GM19372 (cell line): ENCODE data around the gene NSUN3.

Experiments
- ATAC-seq: cut with Tn5 transposase; IDR thresholded peaks from one replicate; pipeline ENCODE4 v1.9.1; 2021; ENCODE audit warnings: mild to moderate bottlenecking, low read depth, moderate library complexity; ENCODE audit not compliant: unreplicated experiment

Gene NSUN3

GRCh38 chr3:94176988-94177745, 114.3 kb downstream of the NSUN3 start:
- no peak for ATAC-seq
